TTC549 (cell line): ENCODE data around the gene POLK.
"Not testable (repeated sequence)": the region's sequence is repeated elsewhere in the genome, so short reads cannot be mapped to it uniquely, and the experiment has no call there.

ENCODE experiments used
- FAIRE-seq: peaks from 2 replicates; lab custom pipeline; 2012; peaks lifted over from hg19 to GRCh38; lab: Jason Lieb, UNC

The POLK gene

GRCh38 chr5:75510836-75511434, 756 bp upstream of the POLK start:
- FAIRE-seq, result no peak

GRCh38 chr5:75512383-75513074, 838 bp downstream of the POLK start:
- no peak for FAIRE-seq

- peak; percentile 37 for FAIRE-seq
These were observed 2.1 kb downstream of the POLK start for GRCh38 chr5:75513841-75514240.

- no peak for FAIRE-seq
These were observed 2.6 kb downstream of the POLK start for GRCh38 chr5:75514323-75514722.

GRCh38 chr5:75519761-75520160, 8.1 kb downstream of the POLK start:
- no peak for FAIRE-seq

- FAIRE-seq, result no peak
These were observed 9.5 kb downstream of the POLK start for GRCh38 chr5:75521195-75521594.

DNA sequence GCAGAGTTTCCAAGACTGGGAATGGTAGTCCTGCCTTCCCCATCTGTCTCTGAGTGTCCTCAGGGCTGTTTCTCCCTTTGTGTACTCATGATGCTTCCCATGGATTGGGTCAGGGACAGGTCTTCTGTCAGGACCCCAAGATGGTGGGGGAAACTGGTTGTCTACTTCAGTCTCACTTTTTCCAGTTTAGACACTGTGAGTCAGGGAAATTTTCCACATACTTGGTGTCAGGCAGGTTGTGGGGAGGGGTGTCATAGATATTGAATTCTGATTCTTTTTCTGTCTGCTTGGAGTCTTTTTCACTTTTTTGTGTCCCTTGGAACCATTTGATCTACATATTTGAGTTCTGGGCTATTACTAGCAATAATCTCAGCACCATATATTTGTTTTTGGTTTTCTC, 10.3 kb downstream of the POLK start:
- no peak for FAIRE-seq

GRCh38 chr5:75522542-75522941, 10.9 kb downstream of the POLK start:
- FAIRE-seq, result no peak

DNA sequence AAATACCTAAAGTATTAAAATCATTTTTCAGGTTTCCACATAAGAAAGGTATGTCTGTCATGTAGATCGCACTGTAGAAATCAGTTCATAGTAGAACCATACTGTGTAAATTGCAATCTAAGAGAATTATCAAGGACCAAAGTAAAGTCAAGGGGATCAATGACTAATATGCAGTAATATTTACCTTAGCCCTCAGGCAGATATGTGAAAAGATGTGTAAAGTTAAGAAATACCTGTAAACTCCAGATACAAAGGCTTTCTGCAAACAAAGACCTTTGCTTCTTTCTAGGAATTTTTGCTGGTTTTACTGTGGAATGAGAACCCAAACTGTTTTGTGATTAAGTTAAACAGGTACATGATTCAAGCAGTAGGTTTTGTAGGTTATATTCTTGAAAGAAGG, 11.6 kb downstream of the POLK start:
- FAIRE-seq, result no peak

GRCh38 chr5:75524071-75524470, 12.4 kb downstream of the POLK start:
- FAIRE-seq, result no peak

- no peak for FAIRE-seq
These were observed 12.9 kb downstream of the POLK start for GRCh38 chr5:75524591-75524990.

GRCh38 chr5:75525344-75525743, 13.7 kb downstream of the POLK start:
- no peak for FAIRE-seq

DNA sequence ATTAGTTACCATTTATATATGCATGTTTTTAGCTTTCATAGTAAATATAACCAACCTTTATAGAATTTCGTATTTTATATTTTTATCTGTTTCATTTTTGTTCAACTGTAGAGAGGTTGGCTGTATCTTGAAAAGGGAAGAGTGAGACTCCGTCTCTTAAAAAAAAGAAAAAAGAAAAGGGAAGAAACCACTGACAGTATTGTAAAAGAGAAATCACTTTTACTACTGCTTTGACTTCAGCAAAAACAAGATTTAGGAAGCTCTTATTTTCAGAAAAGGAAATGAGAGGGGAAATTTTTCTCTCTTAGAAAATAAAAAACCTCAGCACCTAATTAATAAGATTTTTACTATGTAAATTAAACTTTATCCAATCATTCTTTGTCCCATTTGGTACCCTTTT, 14.4 kb downstream of the POLK start:
- no peak for FAIRE-seq

GRCh38 chr5:75529185-75529584, 17.5 kb downstream of the POLK start:
- FAIRE-seq, result no peak

GRCh38 chr5:75532190-75532589, 20.5 kb downstream of the POLK start:
- no peak for FAIRE-seq

DNA sequence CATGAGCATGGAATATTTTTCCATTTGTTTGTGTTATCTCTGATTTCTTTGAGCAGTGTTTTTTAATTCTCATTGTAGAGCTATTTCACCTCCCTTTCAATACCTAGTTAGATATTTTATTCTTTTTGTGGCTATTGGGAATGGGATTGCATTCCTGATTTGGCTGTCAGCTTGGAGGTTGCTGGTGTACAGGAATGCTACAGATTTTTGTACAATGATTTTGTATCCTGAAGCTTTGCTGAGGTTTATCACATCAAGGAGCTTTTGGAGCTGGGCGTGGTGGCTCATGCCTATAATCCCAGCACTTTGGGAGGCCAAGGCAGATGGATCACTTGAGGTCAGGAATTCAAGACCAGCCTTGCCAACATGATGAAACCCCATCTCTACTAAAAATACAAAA, 22.0 kb downstream of the POLK start:
- not testable (repeated sequence) for FAIRE-seq

DNA sequence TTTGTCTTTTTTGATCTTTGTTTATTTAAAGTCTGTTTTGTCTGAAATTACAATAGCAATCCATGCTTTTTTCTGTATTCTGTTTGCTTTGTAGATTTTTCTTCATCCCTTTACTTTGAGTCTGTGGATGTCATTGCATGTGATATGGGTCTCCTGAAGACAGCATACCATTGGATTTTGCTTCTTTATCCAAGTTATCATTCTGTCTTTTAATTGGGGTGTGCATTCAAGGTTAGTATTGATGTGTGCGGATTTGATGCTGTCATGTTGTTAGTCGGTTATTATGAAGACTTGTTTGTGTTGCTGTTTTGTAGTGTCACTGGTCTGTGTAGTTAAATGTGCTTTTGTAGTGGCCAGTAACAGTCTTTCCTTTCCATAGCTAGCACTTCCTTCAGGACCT, 23.0 kb downstream of the POLK start:
- FAIRE-seq, result no peak

DNA sequence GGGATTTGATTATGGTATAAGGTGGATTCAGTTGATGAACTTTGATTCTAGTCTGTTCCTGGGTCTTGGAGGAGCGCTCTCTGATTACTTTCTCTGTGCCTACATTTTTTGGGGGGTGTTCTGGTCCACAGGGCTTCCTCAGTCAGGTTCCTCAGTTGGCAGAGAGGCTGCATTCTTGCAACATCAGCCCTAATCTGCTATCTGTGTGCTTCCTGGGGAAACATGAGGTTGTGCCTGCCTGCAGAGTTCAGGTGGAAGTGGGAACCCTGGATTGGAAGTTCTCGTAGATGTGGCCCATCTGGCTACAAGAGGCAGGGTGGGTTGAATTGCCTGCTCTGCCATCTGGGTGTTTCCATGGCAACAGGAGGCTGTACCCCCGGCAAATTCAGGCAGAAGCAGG, 24.5 kb downstream of the POLK start:
- no peak for FAIRE-seq

DNA sequence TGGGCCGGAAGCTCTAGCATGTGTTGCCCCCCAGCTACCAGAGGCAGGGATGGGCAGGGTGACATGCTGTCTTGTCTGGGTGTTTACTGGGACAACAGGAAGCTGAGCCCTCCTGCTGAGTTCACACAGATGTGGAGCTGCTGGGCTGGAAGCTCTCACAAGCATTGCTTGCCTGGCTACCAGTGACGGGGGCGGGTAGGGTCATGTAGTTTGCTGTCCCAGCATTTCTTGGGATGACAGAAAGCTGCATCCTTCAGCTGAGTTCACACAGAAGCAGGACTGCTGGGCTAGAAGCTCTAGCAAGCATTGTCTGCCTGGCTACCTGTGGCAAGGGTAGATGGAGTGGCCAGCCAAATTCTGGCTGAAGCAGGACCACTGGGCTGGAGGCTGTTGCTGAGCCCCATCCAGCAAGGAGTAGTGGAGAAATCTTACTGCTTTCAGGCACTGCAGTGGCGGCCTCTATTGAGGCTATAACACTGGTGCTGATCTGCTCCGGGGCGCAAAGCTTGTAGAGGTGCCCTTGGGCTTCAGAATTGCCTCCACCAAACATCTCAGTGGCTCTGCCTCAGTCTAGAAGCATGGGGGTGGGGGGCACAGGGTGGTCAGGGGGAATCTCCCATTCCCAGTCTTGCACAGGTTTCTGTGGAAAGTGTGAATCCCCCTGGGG, 25.1 kb downstream of the POLK start:
- FAIRE-seq, result no peak

DNA sequence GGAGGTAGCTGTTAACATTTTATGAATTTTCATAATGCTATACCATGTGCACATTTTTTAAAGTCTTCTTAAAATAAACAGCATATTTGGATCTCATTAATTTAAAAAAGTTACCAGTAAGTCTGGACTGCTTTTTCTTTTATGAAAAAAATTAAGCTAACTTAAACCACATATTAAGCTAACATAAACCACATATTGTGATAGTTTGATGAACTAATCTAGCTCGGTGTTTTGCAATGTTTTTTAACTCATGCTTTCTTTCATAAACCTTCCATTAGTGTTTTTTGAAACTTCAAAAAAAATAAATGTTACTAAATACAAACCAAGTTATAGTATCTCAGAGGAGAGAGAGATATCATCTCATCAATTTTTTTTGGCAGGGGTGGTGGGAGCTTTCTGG, 26.5 kb downstream of the POLK start:
- no peak for FAIRE-seq

DNA sequence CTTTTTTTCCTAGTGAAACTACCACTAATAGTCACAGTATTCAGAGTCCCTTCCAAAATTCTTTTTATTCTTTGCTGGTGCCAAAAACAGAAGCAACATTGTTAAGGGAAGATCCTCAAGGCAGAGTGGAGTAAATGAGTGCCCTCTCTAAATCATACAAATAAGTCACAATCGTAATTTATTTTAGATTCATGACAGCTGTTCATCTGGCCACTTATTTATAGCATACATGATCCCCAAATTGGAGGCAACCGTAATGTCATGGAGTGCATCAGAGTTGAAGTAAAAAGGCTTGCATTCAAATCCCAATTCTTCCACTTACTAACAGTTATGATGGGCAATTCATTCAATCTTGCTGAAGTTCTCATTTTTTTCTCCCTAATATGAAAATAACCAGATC, 33.4 kb downstream of the POLK start:
- FAIRE-seq, result no peak

GRCh38 chr5:75546830-75547229, 35.1 kb downstream of the POLK start:
- FAIRE-seq, result no peak

DNA sequence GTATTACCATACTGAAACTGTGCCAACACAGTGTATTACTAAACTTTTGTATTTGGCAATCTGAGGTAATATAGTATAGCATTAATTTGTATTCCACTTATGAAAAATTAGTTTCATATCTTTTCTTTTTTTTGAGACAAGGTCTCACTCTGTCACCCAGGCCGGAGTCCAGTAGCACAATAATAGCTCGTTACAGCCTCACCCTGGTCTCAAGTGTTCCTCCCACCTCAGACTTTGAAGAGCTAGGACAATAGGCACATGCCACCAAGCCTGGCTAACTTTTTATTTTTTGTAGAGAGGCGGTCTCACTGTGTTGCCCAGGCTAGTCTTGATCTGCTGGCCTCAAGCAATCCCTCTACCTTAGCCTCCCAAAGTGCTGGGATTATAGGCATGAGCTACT, 36.1 kb downstream of the POLK start:
- FAIRE-seq, result no peak

- FAIRE-seq, result no peak
These were observed 38.9 kb downstream of the POLK start for GRCh38 chr5:75550597-75550996.
